ENCODE results near the gene SECISBP2.

DNA sequence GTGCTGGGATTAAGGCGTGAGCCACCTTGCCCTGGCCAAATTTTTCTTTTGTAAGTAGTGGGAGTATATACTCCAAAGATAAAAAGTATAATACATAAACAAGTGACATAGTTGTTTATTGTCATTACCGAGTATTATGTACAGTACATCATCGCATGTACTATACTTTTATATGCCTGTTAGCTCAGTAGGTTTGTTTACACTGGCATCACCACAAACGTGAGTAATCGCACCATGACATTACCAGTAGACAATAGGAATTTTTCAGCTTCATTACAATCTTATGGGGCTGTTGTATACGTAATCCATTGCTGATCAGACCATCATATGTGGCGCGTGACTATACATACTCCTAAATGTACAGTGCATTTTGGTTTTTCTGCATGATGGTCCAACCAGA, 9.8 kb downstream of the SECISBP2 start:
- TF ChIP-seq POLR2AphosphoS5 (IDR thresholded peaks at IDR 0.05; ENCODE audit: low read depth, low read length) (no peak), POLR2A (IDR thresholded peaks at IDR 0.05; ENCODE audit: low read depth, low read length) (no peak), TAF1 (IDR thresholded peaks at IDR 0.05; ENCODE audit: borderline replicate concordance, low read depth, low read length) (no peak)
